Stimulated activated CD8-positive, alpha-beta memory T cell treated with anti-CD3 and anti-CD28 coated beads, Interleukin-12 subunit alpha, Interleukin-12 subunit beta, amount 100 ng/mL, for 24 hours (primary cell): Measurements from ENCODE around the gene RABAC1.

Source experiments
- DNase-seq: peaks from one replicate; pipeline ENCODE4 v3.0.0-alpha.2; 2020; ENCODE audit errors: extremely low read depth

RABAC1 gene

DNA sequence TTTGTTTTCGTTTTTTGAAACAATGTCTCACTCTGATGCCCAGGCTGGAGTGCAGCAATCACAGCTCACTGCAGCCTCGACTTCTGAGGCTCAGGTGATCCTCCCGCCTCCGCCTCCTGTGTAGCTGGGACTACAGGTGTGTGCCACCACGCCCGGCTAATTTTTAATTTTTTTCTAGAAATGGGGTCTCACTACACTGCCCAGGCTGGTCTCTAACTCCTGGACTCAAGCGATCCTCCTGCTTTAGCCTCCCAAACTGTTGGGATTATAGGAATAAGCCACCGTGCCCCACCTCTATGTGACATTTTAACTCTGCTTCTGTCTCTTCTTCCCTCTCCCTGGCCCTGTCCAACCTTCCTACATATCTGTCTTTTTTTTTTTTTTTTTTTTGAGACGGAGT, 29.8 kb upstream of the RABAC1 start:
- DNase-seq = no peak

DNA sequence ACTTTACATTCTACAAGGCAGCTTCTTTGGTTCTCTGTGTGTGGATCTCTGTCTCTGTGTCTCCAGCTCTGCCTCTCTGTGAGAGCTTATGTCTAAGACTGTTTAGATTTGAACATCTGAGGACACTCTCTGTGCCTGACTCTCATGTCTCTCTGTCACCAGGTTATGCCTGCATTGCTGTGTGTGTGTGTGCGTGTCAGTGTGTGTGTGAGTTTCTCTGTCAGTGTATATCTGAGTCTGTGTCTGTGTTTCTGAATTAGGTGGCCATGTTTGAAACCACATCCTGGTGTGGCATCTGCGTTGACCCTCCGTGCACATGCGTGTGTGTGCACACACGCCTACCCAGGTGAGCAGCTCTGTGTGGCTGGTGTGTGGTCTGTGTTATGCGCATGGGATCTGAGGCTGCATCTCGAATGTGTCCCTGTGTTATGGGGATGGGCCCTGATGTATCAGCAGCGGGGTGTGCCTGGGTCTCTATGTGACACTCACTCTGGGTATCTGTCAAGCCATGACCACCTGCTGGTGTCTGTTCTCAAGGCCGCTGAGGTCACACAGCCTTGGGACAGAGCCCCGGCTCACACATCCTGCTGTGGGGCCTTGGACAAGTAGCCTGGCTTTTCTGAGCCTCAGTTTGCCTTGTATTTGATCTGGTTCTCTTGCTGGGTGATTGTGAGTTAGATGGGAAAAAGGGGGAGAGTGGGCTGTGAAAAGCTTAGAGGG, 28.2 kb upstream of the RABAC1 start:
- DNase-seq = no peak

DNA sequence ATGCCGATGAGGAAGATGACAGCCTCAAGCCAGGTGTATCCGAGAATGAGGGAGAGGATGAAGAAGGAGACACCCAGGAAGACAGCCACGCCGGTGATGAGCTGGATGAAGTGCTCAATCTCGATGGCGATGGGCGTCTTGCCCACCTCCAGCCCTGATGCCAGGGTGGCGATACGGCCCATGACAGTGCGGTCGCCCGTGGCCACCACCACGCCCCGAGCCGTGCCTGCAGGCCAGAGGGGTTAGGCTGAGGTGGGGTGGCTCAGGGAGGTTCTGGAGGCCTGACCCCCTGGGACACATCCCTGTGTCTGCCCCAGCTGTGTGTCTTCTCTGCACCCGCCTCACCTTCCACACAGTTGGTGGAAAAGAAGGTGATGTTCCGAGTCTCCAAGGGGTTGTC, 25.8 kb upstream of the RABAC1 start:
- no peak for DNase-seq

DNA sequence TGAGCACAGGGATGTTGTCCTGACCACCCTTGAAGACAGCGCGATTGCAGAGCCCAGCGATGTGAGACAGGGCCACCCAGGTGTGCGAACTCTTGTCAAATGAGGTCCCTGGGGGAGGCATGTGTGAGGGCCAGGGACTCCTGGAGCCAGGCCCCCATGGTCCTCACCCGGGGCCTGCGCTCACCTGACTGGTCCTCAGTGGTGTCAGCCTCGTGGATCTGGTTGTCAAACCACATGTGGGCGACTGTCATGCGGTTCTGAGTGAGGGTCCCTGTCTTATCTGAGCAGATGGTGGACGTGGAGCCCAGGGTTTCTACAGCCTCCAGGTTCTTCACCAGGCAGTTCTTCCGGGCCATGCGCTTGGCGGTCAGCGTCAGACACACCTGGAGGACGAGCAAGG, 22.6 kb upstream of the RABAC1 start:
- no peak for DNase-seq

- no peak for DNase-seq
These were observed 19.3 kb upstream of the RABAC1 start for GRCh38 chr19:41978470-41978869.

GRCh38 chr19:41977916-41978315, 18.8 kb upstream of the RABAC1 start:
- no peak for DNase-seq

GRCh38 chr19:41974652-41975051, 15.5 kb upstream of the RABAC1 start:
- no peak for DNase-seq

- DNase-seq = no peak
These were observed 12.2 kb upstream of the RABAC1 start for GRCh38 chr19:41971363-41971762.

DNA sequence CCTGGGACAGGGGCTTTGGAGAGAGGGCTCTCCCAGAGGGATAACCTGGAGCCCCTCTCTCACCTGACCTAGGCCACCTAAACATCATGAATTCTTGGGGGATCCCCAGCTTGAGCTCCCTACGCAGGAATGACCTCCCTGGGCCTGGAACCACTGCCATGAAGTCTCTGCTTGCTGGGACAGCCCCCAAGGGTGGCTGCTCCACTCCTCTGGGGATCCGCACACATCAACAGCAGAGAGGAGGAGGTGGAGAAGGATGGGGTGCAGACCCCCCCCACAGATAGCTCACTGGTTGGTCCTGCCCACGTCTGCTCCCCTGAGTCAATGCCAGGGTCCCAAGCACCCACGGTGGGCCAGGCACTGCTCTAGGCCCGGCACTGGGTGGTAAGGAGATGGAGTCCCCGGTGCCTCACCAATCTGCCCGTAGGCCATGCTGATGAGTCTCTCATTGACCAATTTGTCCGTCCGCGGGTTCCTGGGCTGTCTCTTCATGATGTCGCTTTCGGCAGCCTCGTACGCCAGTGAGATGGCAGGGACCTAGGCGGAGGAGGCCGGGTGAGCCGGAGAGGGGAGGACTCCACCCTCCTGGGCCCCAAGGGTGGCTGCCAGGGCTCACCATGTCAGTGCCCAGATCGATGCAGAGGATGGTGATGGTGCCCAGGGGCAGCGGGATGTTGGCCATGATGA, 10.8 kb upstream of the RABAC1 start:
- no peak for DNase-seq

DNA sequence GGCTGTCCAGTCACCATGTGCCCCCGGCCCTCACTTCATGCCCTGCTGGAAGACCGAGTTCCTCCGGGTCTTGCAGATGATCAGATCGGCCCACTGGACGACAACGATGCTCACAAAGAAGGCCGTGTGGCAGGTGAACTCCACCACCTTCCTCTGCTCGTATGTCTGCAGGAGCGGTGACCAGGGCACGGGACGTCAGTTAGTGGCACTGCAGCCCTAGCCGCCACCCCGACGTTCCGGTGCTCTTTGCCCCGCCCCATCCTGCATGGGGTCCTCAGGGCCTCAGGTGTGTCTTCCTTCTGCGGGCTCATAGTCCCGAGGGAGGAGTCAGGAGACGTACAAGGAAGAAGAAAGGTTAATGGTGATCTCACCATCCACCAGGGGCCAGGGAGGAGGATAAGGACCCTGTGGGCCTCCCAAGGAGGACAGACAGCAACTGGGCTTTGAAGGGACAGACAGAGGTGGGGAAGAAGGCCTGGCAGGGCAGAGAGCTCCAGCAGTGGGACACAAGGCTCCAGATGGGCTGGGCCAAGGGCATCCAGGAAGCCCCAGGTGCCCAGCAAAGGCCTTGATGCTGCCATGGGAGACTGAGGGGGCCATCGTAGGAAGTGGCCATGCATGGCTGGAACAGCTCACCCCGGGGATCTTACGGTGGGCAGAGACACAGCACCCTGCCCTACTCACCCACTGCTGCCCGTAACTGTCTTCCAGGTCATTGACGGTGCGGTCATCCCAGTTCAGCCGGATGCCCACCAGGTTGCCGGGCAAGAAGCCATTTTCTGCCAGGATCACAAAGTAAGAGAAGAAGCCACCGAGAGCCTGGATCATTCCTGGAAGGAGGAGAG, 9.9 kb upstream of the RABAC1 start:
- DNase-seq = no peak

DNA sequence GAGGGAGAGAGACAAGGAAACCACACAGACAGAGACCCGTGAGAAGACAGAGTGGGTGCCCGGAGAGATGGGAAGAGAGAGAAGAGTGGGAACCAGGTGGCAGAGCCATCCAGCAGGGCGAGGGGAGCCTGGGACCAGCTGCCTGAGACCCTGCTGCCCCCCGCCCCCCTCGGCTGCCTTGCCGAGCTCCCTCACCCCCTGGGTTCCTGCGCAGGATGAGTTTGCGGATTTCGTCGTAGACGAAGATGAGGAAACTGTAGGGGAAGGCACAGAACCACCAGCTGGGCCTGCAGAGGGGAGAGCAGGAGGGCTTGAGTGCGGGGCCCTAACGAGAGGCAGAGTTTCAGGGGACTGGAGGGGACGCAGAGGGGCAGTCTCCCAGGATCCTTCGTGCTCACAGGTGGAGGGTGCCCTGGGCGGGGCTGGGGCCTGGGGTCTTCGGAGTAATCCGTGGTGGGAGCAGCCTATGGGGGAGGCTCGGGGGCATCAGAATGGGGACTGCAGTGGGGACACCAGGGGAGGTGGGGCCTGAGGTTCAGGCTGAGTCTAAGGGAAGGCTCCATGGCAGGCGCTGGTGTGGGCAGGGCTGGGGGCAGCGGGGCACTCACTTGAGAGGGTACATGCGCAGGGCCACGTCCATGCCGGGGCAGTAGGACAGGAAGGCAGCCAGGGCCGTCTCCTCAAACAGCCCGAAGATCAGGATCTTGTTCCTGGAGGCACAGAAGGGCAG, 8.1 kb upstream of the RABAC1 start:
- DNase-seq = no peak

GRCh38 chr19:41965106-41965505, 6.0 kb upstream of the RABAC1 start:
- no peak for DNase-seq

GRCh38 chr19:41960973-41961372, 1.9 kb upstream of the RABAC1 start:
- DNase-seq = no peak

DNA sequence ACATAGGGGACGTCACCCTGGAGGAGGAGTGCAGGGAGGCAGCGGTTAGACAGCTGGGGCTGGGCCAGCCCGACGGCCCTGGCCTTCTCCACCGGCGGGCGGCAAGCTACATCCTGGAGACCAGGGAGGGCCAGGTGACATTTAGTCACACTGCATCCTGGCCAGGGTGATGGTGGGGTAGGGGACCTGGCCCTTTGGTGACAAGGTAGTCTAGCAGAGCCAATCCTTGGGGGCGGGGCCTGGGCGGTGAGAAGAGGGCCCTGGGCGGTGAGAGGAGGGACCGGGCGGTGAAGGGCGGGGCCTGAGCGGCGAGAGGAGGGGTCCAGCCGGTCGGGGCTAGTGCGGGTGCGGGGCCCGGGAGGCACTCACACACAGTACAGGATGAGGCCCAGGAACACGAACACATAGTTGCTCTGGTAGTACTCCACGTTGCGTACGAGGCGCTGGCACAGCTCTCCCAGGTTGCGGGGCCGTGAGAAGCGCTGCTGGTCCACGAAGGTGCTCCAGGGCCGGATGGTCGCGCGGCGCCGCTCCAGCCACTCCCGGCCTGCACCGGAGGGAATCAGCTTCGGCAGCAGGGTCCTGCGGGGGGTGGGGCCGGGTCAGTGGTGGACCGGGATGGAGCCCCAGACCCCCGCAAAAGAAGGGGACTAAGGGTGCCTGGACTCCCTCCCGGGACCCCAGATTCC, 610 bp downstream of the RABAC1 start:
- DNase-seq = peak; percentile 59

DNA sequence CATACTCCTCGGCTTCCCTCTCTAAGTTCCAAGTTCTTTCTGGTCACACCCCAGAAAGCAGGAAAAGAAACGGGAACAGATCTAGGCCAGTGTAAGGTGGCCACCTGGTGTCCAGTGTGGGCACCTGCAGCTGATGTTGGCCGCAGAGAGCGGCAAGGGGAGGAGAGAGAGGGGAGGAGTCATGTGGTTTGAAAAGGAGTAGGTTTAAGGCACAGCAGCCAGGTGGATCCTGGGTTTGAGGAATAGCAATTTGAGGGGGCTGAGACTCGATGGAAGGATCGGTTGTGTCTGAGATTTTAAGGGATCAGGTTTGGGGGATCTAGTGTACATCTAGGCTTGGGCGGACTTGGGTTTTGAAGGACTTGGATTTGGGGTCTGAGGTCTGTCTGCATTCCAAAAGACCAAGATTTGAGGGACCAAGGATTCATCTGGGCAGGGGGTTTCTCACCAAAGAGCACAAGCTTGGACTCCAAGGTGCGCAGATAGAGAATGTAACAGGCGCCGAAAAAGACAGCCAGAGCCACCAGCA, 1.2 kb downstream of the RABAC1 start:
- no peak for DNase-seq

- DNase-seq = no peak
These were observed 1.8 kb downstream of the RABAC1 start for GRCh38 chr19:41957161-41957837.

- DNase-seq = no peak
These were observed 2.5 kb downstream of the RABAC1 start for GRCh38 chr19:41956621-41957020.

DNA sequence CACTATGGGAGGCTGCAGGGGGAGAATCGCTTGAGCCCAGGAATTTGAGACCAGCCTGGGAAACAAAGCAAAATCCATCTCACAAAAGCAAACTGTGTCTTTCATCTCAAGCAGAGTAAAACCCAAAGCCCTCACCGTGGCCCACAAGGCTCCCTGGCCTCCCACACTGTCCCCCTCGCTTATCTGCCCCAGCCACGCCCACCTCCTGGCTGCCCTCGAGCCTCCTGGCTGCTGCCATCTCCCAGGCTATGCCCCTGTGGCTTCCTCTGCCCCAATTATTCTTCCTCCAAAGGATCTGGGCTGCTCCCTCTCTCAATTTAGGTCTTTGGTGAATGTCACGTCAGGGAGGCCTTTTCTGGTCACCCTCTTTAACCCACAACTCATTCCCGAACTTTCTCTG, 3.6 kb downstream of the RABAC1 start:
- no peak for DNase-seq

DNA sequence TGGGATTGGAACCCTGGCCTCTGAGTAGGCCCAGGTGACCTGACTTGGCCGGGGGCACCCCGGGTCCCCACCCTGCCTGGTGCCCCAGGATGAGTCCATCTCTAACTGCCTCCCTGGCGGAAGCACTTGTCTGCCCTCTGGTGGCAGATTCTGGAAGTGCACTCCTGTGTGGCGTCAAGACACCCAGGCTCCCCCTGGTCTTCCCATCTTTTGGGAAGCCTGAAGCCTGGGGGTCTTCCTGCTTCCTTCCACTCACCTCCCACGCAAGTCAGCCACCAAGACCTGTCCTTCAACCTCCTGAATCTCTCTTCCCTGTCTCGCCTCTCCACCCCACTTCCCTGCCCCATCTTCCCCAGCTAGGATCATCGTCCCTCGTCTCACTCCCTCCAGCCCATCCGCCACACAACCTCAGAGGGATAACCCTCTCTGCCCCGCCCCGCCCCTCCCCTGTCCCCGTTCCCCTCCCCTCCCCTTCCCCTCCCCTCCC, 7.4 kb downstream of the RABAC1 start:
- DNase-seq = peak; percentile 63

GRCh38 chr19:41947091-41947490, 12.0 kb downstream of the RABAC1 start:
- DNase-seq = no peak
